ENCODE measurements around the gene RALGDS. TPM values are rescaled to one million over a fixed set of nuclear protein-coding genes. Genes with fewer than 3 reads are reported as not detected.
"Not testable (repeated sequence)": the region's sequence is repeated elsewhere in the genome, so short reads cannot be mapped to it uniquely, and the experiment has no call there.

The RALGDS gene
- total RNA-seq, 2 donors from 2014 or later, result 27.8 to 64.6 TPM

DNA sequence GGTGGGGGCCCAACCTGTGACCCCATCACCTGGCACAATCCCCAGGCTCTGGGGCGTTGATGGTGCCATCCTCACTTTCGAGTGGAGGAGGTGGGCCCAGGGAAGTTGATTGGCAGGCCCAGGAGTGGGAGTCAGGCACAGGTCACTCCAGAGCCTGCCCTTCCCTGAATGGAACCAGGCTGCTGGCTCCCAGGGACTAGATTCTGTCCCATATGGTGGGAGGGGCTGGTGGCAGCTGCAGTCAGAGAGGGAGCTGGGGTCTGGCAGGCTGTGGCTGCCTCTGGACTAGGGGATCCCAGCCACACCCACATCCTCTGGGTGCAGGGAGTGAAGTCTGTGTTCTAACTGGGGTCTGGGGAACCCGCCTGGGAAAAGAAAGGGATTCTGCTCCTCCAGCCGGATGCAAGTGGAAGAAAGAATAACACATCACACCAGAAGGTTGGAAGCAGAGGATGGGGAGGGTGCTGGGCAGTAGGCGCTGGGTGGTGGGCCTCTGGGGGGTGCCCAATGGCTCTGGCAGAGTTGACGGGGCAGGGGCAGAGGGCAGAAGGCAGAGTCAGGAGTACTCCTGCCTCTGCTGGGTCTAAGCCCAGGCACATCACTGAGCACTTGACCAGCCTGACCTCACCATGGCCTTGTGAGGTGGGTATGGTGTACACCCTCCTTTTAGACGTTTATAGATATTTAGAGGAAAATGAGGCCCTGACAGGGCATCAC, 33.5 kb downstream of the RALGDS start:
- DNase-seq (peak; percentile 44 to 61 (median 58)), ATAC-seq (peak; percentile 12)
- intact Hi-C loops (cut with DNase I), result no loop called here
- H3K4me1 ChIP-seq, result peaks cover 22% of the 10 kb centered on the region
- H3K36me3 ChIP-seq (replicated peaks in 1 of 2; ENCODE audit: insufficient read depth in 1 of 2, low read depth in 2 of 2), result no peaks in the 10 kb centered on the region
- H3K4me3 ChIP-seq, result no peak overlapping the region
- H3K27ac ChIP-seq, result peak overlapping the region; percentile 10 to 66 (median 52)
- H3K27me3 ChIP-seq, result no peaks in the 10 kb centered on the region
- TF ChIP-seq, protein P1, sequence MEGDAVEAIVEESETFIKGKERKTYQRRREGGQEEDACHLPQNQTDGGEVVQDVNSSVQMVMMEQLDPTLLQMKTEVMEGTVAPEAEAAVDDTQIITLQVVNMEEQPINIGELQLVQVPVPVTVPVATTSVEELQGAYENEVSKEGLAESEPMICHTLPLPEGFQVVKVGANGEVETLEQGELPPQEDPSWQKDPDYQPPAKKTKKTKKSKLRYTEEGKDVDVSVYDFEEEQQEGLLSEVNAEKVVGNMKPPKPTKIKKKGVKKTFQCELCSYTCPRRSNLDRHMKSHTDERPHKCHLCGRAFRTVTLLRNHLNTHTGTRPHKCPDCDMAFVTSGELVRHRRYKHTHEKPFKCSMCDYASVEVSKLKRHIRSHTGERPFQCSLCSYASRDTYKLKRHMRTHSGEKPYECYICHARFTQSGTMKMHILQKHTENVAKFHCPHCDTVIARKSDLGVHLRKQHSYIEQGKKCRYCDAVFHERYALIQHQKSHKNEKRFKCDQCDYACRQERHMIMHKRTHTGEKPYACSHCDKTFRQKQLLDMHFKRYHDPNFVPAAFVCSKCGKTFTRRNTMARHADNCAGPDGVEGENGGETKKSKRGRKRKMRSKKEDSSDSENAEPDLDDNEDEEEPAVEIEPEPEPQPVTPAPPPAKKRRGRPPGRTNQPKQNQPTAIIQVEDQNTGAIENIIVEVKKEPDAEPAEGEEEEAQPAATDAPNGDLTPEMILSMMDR (IDR thresholded peaks at IDR 0.05), result no peak
- peak in 2 of 3 donors; percentile 27 to 57 for TF ChIP-seq POLR2A (IDR thresholded peaks at IDR 0.05)
- 40 to 41% methylated on average over 5 to 7 of the region's 7 CpGs for WGBS, 2 donors
- H3K9me3 ChIP-seq, result no peaks in the 10 kb centered on the region

DNA sequence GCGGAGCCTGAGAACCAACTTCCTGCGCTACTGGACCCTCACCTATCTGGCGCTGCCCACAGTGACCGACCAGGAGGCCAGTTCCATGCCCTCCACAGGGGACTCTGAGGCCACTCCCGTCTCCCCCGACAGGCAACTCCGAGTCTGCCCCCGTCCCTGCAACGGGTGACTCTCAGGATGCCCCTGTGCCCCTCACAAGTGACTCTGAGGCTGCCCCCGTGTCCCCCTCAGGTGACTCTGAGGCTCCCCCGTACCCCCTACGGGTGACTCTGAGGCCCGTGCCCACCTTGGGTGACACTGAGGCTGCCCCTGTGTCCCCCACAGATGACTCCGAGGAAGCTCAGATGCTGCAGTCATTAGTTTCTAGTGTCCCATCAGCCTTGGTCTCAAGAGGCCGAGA, 34.1 kb downstream of the RALGDS start:
- peaks cover 26% of the 10 kb centered on the region for H3K4me1 ChIP-seq
- DNase-seq, result peak in 2 of 4 donors; percentile 22 to 31
- H3K27me3 ChIP-seq, result no peaks in the 10 kb centered on the region
- H3K4me3 ChIP-seq, result no peak overlapping the region
- no peaks in the 10 kb centered on the region for H3K9me3 ChIP-seq
- 51 to 65% methylated on average over 5 to 15 of the region's 15 CpGs for WGBS, 2 donors
- no peaks in the 10 kb centered on the region for H3K36me3 ChIP-seq (replicated peaks in 1 of 2; ENCODE audit: insufficient read depth in 1 of 2, low read depth in 2 of 2)
- intact Hi-C loops (cut with DNase I), result no loop called here
- TF ChIP-seq POLR2A (IDR thresholded peaks at IDR 0.05), result no peak
- TF ChIP-seq, protein P1 (IDR thresholded peaks at IDR 0.05), result no peak
- ATAC-seq, result no peak
- peak overlapping the region in 3 of 4 donors; percentile 10 to 66 (median 53) for H3K27ac ChIP-seq

GRCh38 chr9:133086212-133086860, 34.7 kb downstream of the RALGDS start:
- H3K9me3 ChIP-seq; intact Hi-C loops (cut with DNase I); ATAC-seq; H3K4me3 ChIP-seq; H3K36me3 ChIP-seq (replicated peaks in 1 of 2; ENCODE audit: insufficient read depth in 1 of 2, low read depth in 2 of 2); H3K27me3 ChIP-seq; H3K27ac ChIP-seq: not testable (repeated sequence)
- DNase-seq, result peak; percentile 38 to 60 (median 50)
- WGBS, 2 donors, result 68% methylated on average over 8 of the region's 17 CpGs; no CpG with 5 or more reads in 1 of the 2 donors
- TF ChIP-seq POLR2A (IDR thresholded peaks at IDR 0.05), result peak in 2 of 3 donors; percentile 20 to 47
- H3K4me1 ChIP-seq, result peaks cover 30% of the 10 kb centered on the region

DNA sequence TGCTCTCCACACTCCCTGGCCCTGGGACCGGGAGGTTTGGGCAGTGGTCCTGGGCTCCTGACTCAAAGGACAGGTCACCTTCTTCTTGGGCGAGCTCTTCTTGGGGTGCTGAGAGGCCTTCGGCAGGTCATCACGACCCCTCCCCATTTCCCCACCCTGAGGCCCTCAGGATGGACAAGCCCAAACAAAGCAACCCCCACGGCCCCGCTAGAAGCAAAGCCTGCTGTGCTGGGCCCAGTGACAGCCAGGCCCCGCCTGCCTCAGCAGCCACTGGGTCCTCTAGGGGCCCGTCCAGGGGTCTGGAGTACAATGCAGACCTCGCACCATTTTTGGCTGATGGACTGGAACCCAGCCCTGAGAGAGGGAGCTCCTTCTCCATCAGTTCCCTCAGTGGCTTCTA, 37.4 kb downstream of the RALGDS start:
- ATAC-seq; intact Hi-C loops (cut with DNase I); H3K9me3 ChIP-seq; H3K36me3 ChIP-seq (replicated peaks in 1 of 2; ENCODE audit: insufficient read depth in 1 of 2, low read depth in 2 of 2); H3K4me3 ChIP-seq; H3K27me3 ChIP-seq: not testable (repeated sequence)
- 27 to 34% methylated on average over 4 to 6 of the region's 9 CpGs for WGBS, 2 donors
- H3K4me1 ChIP-seq, result peaks cover 15% of the 10 kb centered on the region
- H3K27ac ChIP-seq, result peak overlapping the region in 3 of 4 donors; percentile 25 to 52 (median 41)
- peak; percentile 14 to 63 (median 55) for TF ChIP-seq POLR2A (IDR thresholded peaks at IDR 0.05)
- DNase-seq, result peak in 1 of 4 donors; percentile 40

DNA sequence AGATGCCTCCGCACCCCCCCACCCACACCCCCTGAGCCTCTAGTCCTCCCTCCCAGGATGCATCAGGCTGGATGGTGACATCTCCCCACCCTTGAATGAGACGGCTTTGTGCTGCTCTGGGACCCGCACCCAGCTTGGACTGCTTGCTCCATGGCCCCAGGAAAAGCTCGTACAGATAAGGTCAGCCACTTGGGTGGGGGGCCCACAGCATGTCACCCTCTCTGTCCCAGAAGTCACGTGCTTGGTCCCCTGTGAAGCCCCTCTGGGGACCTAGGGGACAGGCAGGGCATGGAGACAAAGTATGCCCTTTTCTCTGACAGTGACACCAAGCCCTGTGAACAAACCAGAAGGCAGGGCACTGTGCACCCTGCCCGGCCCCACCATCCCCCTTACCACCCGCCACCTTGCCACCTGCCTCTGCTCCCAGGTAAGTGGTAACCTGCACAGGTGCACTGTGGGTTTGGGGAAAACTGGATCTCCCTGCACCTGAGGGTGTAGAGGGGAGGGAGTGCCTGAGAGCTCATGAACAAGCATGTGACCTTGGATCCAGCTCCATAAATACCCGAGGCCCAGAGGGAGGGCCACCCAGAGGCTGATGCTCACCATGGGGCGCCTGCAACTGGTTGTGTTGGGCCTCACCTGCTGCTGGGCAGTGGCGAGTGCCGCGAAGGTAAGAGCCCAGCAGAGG, 38.9 kb downstream of the RALGDS start:
- H3K4me3 ChIP-seq; H3K27me3 ChIP-seq; H3K36me3 ChIP-seq (replicated peaks in 1 of 2; ENCODE audit: insufficient read depth in 1 of 2, low read depth in 2 of 2); intact Hi-C loops (cut with DNase I); H3K9me3 ChIP-seq: not testable (repeated sequence)
- peaks cover 15% of the 10 kb centered on the region for H3K4me1 ChIP-seq
- TF ChIP-seq POLR2A (IDR thresholded peaks at IDR 0.05), result peak in 1 of 3 donors; percentile 56
- ATAC-seq (peak; percentile 87), DNase-seq (peak in 3 of 4 donors; percentile 89 to 94 (median 92))
- peak overlapping the region; percentile 54 to 86 (median 80) for H3K27ac ChIP-seq
- WGBS, 2 donors, result 50 to 54% methylated on average over 4 to 6 of the region's 12 CpGs

- ATAC-seq; H3K27me3 ChIP-seq; intact Hi-C loops (cut with DNase I); H3K9me3 ChIP-seq; H3K4me3 ChIP-seq; H3K36me3 ChIP-seq (replicated peaks in 1 of 2; ENCODE audit: insufficient read depth in 1 of 2, low read depth in 2 of 2): not testable (repeated sequence)
- H3K27ac ChIP-seq, result peak overlapping the region in 3 of 4 donors; percentile 54 to 86 (median 79)
- DNase-seq, result peak in 2 of 4 donors; percentile 12 to 31
- 80 to 84% methylated on average over 5 to 10 of the region's 18 CpGs for WGBS, 2 donors
- peaks cover 19% of the 10 kb centered on the region for H3K4me1 ChIP-seq
These were observed 40.0 kb downstream of the RALGDS start for GRCh38 chr9:133080786-133081779.
